ENCODE results near the gene PSMF1. TPM values are rescaled to one million over a fixed set of nuclear protein-coding genes. Genes with fewer than 3 reads are reported as not detected.

PSMF1 gene
- total and polyA plus RNA-seq, 9 of the 15 experiments (the other 6 are each of a cell fraction or from before 2014, with no cell fraction given), result 8.5 to 192 (median 33.2) TPM

DNA sequence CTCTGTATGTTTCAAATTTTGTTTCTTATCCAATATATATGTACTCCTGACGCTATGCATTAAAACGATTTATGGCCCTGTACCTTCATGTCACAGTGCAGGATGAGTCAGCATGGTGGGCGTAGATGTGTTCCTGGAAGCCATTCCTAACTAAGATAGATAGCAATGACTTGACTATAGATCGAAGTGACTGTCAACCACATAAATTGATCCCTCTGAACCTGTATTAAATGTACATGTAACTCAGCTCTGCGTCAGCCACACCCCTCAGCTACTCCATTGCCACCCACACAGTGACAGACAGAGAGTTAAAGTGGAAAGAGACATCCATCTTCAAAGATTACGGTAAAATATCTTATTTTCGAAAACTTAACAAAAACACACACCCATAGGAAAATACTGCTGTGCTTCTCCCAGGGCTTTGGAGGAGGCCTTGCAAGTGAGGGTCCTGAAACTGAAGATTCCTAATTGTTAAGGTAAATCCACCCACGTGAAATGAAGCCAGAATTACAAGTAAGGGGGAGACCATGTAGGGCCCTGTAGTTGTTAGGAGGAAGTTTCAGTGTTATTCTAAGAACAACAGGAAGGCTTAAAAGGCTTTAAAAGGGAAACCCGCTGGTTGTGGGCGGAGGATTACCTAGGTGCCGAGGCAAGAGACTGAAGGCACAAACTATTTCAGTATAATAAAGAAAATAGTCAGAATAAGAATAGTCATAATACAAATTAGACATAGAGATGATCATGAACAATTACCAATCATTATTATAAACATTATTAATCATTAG is 97.2 kb downstream of the PSMF1 start (continued):
- TF ChIP-seq BRCA1 (IDR thresholded peaks at IDR 0.05) (no peak), BRCA1 (CRISPR knock-in tag; IDR thresholded peaks at IDR 0.05) (no peak), PCBP2 (IDR thresholded peaks at IDR 0.05; ENCODE audit: low read depth, low read length, poor library complexity, severe bottlenecking) (no peak), NR2C1 (IDR thresholded peaks at IDR 0.05) (no peak), NR2C1 (tag; IDR thresholded peaks at IDR 0.05) (no peak), NCOA6 (IDR thresholded peaks at IDR 0.05) (no peak), CBX3 (IDR thresholded peaks at IDR 0.05; ENCODE audit: borderline replicate concordance in 1 of 2, low read length in 2 of 2) (no peak), XRCC5 (IDR thresholded peaks at IDR 0.05; ENCODE audit: low read depth, low read length) (no peak), ZFPM2 (CRISPR knock-in tag; IDR thresholded peaks at IDR 0.05) (no peak), ZNF644 (tag; IDR thresholded peaks at IDR 0.05; ENCODE audit: low read depth) (no peak), SLC30A9 (CRISPR knock-in tag; IDR thresholded peaks at IDR 0.05) (no peak), ZNF197 (CRISPR knock-in tag; IDR thresholded peaks at IDR 0.05; ENCODE audit: low read depth) (no peak)
- TF ChIP-seq, protein P1, sequence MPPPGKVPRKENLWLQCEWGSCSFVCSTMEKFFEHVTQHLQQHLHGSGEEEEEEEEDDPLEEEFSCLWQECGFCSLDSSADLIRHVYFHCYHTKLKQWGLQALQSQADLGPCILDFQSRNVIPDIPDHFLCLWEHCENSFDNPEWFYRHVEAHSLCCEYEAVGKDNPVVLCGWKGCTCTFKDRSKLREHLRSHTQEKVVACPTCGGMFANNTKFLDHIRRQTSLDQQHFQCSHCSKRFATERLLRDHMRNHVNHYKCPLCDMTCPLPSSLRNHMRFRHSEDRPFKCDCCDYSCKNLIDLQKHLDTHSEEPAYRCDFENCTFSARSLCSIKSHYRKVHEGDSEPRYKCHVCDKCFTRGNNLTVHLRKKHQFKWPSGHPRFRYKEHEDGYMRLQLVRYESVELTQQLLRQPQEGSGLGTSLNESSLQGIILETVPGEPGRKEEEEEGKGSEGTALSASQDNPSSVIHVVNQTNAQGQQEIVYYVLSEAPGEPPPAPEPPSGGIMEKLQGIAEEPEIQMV (tag; conservative IDR thresholded peaks at IDR 0.05; ENCODE audit: low read depth), result no peak
- TF ChIP-seq, protein P2, sequence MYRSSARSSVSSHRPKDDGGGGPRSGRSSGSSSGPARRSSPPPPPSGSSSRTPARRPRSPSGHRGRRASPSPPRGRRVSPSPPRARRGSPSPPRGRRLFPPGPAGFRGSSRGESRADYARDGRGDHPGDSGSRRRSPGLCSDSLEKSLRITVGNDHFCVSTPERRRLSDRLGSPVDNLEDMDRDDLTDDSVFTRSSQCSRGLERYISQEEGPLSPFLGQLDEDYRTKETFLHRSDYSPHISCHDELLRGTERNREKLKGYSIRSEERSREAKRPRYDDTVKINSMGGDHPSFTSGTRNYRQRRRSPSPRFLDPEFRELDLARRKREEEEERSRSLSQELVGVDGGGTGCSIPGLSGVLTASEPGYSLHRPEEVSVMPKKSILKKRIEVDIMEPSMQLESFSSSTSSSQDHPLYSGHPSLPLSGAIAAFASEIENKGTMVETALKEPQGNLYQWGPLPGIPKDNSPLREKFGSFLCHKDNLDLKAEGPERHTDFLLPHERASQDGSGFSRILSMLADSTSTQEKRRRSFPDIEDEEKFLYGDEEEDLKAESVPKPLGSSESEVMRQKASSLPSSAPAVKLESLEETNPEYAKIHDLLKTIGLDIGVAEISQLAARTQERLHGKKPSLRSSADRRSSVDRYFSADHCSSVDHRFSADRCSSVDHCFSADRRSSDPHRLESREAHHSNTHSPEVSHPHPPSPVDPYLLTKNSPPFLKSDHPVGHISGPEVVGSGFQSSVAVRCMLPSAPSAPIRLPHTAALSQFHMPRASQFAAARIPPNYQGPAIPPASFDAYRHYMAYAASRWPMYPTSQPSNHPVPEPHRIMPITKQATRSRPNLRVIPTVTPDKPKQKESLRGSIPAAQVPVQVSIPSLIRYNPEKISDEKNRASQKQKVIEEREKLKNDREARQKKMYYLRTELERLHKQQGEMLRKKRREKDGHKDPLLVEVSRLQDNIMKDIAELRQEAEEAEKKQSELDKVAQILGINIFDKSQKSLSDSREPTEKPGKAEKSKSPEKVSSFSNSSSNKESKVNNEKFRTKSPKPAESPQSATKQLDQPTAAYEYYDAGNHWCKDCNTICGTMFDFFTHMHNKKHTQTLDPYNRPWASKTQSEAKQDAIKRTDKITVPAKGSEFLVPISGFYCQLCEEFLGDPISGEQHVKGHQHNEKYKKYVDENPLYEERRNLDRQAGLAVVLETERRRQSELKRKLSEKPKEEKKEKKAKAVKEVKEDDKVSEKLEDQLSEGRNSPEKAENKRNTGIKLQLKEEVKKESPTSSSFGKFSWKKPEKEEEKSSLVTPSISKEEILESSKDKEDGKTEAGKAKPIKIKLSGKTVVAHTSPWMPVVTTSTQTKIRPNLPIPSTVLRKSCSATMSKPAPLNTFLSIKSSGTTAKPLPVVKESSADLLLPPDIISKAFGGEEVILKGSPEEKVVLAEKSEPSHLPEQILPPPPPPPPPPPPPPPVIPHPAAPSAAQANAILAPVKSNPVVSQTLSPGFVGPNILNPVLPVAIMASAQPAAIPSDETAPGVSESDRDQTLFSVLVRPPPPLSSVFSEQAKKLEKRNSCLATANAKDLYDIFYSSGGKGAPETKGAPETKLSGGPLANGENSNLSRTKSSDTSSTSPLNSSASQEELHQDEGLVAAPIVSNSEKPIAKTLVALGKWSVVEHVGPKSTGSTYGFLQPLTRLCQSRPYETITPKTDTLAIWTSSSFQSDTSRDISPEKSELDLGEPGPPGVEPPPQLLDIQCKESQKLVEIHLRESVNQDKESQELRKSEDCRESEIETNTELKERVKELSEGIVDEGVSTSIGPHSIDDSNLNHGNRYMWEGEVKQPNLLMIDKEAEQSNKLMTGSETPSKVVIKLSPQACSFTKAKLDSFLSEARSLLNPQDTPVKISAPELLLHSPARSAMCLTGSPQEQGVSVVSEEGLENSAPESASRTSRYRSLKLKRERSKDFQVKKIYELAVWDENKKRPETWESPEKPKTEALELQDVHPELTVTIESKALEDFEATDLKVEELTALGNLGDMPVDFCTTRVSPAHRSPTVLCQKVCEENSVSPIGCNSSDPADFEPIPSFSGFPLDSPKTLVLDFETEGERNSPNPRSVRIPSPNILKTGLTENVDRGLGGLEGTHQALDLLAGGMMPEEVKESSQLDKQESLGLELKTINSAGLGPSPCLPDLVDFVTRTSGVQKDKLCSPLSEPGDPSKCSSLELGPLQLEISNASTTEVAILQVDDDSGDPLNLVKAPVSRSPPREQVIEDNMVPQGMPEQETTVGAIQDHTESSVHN (IDR thresholded peaks at IDR 0.05; ENCODE audit: borderline replicate concordance in 1 of 2, low read depth in 1 of 2), result no peak
- TF ChIP-seq, protein P3, sequence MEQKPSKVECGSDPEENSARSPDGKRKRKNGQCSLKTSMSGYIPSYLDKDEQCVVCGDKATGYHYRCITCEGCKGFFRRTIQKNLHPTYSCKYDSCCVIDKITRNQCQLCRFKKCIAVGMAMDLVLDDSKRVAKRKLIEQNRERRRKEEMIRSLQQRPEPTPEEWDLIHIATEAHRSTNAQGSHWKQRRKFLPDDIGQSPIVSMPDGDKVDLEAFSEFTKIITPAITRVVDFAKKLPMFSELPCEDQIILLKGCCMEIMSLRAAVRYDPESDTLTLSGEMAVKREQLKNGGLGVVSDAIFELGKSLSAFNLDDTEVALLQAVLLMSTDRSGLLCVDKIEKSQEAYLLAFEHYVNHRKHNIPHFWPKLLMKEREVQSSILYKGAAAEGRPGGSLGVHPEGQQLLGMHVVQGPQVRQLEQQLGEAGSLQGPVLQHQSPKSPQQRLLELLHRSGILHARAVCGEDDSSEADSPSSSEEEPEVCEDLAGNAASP (IDR thresholded peaks at IDR 0.05), result no peak
- TF ChIP-seq, protein P4, sequence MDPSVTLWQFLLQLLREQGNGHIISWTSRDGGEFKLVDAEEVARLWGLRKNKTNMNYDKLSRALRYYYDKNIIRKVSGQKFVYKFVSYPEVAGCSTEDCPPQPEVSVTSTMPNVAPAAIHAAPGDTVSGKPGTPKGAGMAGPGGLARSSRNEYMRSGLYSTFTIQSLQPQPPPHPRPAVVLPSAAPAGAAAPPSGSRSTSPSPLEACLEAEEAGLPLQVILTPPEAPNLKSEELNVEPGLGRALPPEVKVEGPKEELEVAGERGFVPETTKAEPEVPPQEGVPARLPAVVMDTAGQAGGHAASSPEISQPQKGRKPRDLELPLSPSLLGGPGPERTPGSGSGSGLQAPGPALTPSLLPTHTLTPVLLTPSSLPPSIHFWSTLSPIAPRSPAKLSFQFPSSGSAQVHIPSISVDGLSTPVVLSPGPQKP (CRISPR knock-in tag; IDR thresholded peaks at IDR 0.05), result no peak
